K562 (cell line): Measurements from ENCODE around the gene TMEM86A. TPM values are rescaled to one million over a fixed set of nuclear protein-coding genes. Genes with fewer than 3 reads are reported as not detected.

Source experiments
- ATAC-seq: fragments of 200-7000 bp; cut with Tn5 transposase; 3 replicates; pipeline ENCODE4 v1.9.1; 2020; ENCODE audit warnings: moderate library complexity
- BruUV-seq: library from RNA; stranded (reverse); fragments of 400-500 nt; replicated peaks from 2 replicates; lab custom pipeline; 2021; lab: Mats Ljungman, UMichigan
- CTCF ChIA-PET: fragments of 300-600 bp; formaldehyde crosslinking; extraction: SDS; loops from one replicate; lab custom pipeline; 2021; ENCODE audit warnings: low intra/inter-chr PET ratio; lab: Yijun Ruan, JAX
- POLR2A ChIA-PET: fragments of 300-600, 350-650 bp; sonication (Branson Sonifier 250); formaldehyde crosslinking; extraction: SDS; loops from one replicate; lab custom pipeline; 2021; ENCODE audit warnings: antibody characterized with exemption, inconsistent platforms; lab: Yijun Ruan, JAX
- DNase-seq, 4 experiments: peaks; one replicate each; pipeline versions ENCODE4 v3.0.0 to v3.0.0-alpha.2; 2011 to 2018; ENCODE audit warnings: low spot score in 3 of 4, mixed read lengths in 3 of 4; ENCODE audit errors: extremely low read depth in 1 of 4
- FAIRE-seq: peaks from 2 replicates; lab custom pipeline; 2011; peaks lifted over from hg19 to GRCh38; lab: Jason Lieb, UNC
- H2AFZ ChIP-seq: 2 replicates; pipeline ENCODE4 v1.6.0; 2011; ENCODE audit warnings: low read depth, low read length, control low read depth, inconsistent platforms
- H3K27ac ChIP-seq: fragments of 200-600 bp; 3 replicates; pipeline ENCODE4 v1.8.0; 2011; ENCODE audit warnings: low read depth, mild to moderate bottlenecking, control low read depth, inconsistent platforms, low read length, moderate library complexity, mixed read lengths; ENCODE audit errors: extremely low read depth
- H3K27me3 ChIP-seq, 2 experiments: fragments of 300-600 bp in 1 of 2; 2 replicates in 1 of 2; 3 replicates in 1 of 2; pipeline versions ENCODE4 v1.6.0 to v1.8.0; 2011; ENCODE audit warnings: inconsistent platforms in 2 of 2, low read length in 2 of 2, mild to moderate bottlenecking in 1 of 2, mixed read lengths in 1 of 2, moderate library complexity in 1 of 2; ENCODE audit not compliant: control insufficient read depth in 2 of 2, insufficient read depth in 2 of 2
- H3K36me3 ChIP-seq: fragments of 300-600 bp; 3 replicates; pipeline ENCODE4 v1.8.0; 2011; ENCODE audit warnings: mild to moderate bottlenecking, low read length, inconsistent platforms; ENCODE audit not compliant: control insufficient read depth, insufficient read depth
- H3K4me1 ChIP-seq, 2 experiments: fragments of 200-600 bp in 1 of 2; replicated peaks in 1 of 2; 2 replicates in 1 of 2; 3 replicates in 1 of 2; pipeline versions ENCODE4 v1.5.1 to v1.8.0; 2011; ENCODE audit warnings: inconsistent platforms in 2 of 2, low read length in 2 of 2, mild to moderate bottlenecking in 1 of 2, mixed read lengths in 1 of 2, moderate library complexity in 1 of 2; ENCODE audit not compliant: control insufficient read depth in 2 of 2, insufficient read depth in 2 of 2
- H3K4me2 ChIP-seq: 2 replicates; pipeline ENCODE4 v1.6.1; 2011; ENCODE audit warnings: low read length, control low read depth, inconsistent platforms, mixed read lengths; ENCODE audit not compliant: insufficient read depth
- H3K4me3 ChIP-seq: fragments of 200-600 bp; sonication (generic), shearing (Covaris generic); 2 replicates; pipeline ENCODE4 v1.5.1; 2016; ENCODE audit warnings: control low read depth, inconsistent platforms
- H3K79me2 ChIP-seq: fragments of 200-600 bp; 3 replicates; pipeline ENCODE4 v1.8.0; 2011; ENCODE audit warnings: low read length, inconsistent platforms; ENCODE audit not compliant: control insufficient read depth, insufficient read depth
- H3K9ac ChIP-seq, 2 experiments: 2 replicates each; pipeline versions ENCODE4 v1.6.0 to v1.6.1; 2011; ENCODE audit warnings: low read depth in 2 of 2, low read length in 2 of 2, control low read depth in 1 of 2, inconsistent platforms in 1 of 2, mild to moderate bottlenecking in 1 of 2, mixed read lengths in 1 of 2; ENCODE audit not compliant: insufficient read depth in 1 of 2
- H3K9me1 ChIP-seq: one replicate; pipeline ENCODE4 v1.6.0; 2011; ENCODE audit warnings: inconsistent platforms, mild to moderate bottlenecking, low read length, moderate library complexity; ENCODE audit not compliant: control insufficient read depth, insufficient read depth
- H3K9me3 ChIP-seq: replicated peaks from 2 replicates; pipeline ENCODE4 v1.5.1; 2011; ENCODE audit warnings: low read depth, low read length, inconsistent platforms; ENCODE audit not compliant: control insufficient read depth, insufficient read depth
- H4K20me1 ChIP-seq: replicated peaks from 2 replicates; pipeline ENCODE4 v1.6.1; 2011; ENCODE audit warnings: low read length, inconsistent platforms, mixed read lengths; ENCODE audit not compliant: control insufficient read depth, insufficient read depth
- ATF1 ChIP-seq, 2 experiments: fragments of 450-650 bp in 1 of 2; IDR thresholded peaks; 2 replicates each; pipeline ENCODE4 v1.6.1; 2016; ENCODE audit warnings: missing compliant biosample characterization in 1 of 2, missing genetic modification characterization in 1 of 2
- CREM ChIP-seq: IDR thresholded peaks from 2 replicates; pipeline ENCODE4 v1.6.1; 2014; ENCODE audit warnings: antibody characterized with exemption, low read depth
- CTBP1 ChIP-seq: fragments of 450-650 bp; IDR thresholded peaks from 2 replicates; pipeline ENCODE4 v1.6.1; 2016; ENCODE audit warnings: borderline replicate concordance
- WGBS: fragments of 100-300 bp; shearing (Covaris generic); methylation state at CpG from one replicate; pipeline ENCODE4 v1.1.6; 2016; ENCODE audit warnings: low coverage, mixed read lengths; ENCODE audit not compliant: insufficient coverage; ENCODE audit errors: missing lambda C conversion rate; 5-methylcytosine and 5-hydroxymethylcytosine counted together
- in situ Hi-C: fragments of 300-500 bp; cut with MboI; formaldehyde crosslinking; loops from 4 replicates; pipeline ENCODE4 v1.15.0; 2018; ENCODE audit warnings: inconsistent platforms, mixed read lengths
- intact Hi-C: fragments of 100-400 bp; cut with micrococcal nuclease; formaldehyde crosslinking; loops from 2 replicates; pipeline ENCODE4 v1.14.2; 2022
- polyA plus RNA-seq, 8 experiments: library from polyadenylated mRNA; depleted of rRNA in 4 of 8; stranded (reverse) in 5 of 8; unstranded in 3 of 8; fragments of >200 nt; fragmentation: Nextera tagmentation in 2 of 8; fragmentation: Illumina TruSeq in 1 of 8; extraction: Ambion mirVana in 2 of 8; extraction: Trizol in 1 of 8; gene quantifications; 2 replicates each; pipeline versions ENCODE4 v1.2.1 to v1.2.3, GENCODE V29; 2011 to 2014; ENCODE audit warnings: inconsistent platforms in 1 of 8, missing spikeins in 1 of 8
- total RNA-seq, 7 experiments: library from RNA; depleted of rRNA in 6 of 7; stranded (reverse); fragments of >200 nt in 6 of 7; fragmentation: Illumina TruSeq in 2 of 7; extraction: Trizol in 2 of 7; gene quantifications; 2 replicates each; pipeline versions ENCODE4 v1.2.1 to v1.2.3, GENCODE V29; 2011 to 2021; ENCODE audit warnings: low replicate concordance in 1 of 7
- TF ChIP-seq, protein P1 (sequence below): sonication (generic); formaldehyde crosslinking; IDR thresholded peaks from 2 replicates; pipeline ENCODE4 v1.8.0; 2022; ENCODE audit warnings: mild to moderate bottlenecking, missing genetic modification reagents

The TMEM86A gene
- total and polyA plus RNA-seq, 9 of the 15 experiments (the other 6 are each of a cell fraction or from before 2014, with no cell fraction given) = 0.22 to 1.3 (median 0.40) TPM; not detected in 2

DNA sequence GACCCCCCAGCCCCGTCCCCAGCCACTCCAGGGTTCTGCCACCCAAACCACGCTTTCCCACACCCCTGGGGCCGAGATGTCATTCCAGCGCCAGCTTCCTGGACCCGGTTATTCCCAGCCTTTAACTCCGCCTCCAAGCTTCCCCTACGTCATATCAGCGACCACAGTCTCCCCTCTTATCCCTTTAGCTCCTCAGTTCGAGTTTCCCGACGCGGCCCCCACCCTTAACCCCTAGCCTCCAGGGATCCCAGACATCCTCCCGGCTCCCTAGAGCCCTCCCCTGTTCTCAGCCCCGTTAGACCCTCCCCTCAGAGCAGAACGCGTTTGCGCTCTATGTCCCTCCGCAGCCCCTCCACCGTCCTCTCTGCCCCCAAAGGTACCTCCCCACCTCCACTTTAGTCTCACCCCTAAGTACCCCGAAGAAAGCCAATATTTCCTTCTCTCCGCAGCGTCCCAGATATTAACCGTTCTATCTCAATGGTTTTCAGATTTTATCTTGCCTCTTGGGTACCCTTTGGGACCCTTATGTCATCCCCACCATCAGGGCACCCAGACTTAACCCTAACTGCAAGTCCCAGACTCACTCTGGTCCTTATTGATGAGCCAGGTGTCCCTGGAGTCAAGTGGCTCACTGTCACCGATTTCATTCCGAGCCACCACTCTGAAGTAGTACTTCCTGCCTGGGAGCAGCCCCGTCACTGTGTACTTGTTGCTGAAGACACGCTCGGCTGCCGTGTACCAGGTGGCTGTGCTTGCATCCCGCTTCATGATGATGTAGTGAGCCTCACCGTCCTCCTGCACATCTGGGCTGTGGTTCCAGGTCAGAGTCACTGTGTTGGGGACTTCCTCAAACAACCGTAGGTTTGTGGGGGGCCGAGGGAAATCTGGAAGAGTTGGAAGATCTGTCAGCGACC, 8.0 kb downstream of the TMEM86A start:
- ChIA-PET POLR2A (interaction anchor here (1.0 kb wide), 1 partner anchor 15 kb away, joined by 5 read pairs; no protein-coding TSS in a partner anchor), CTCF (no interaction called here)
- Histone ChIP-seq H3K36me3 (no peaks in the 10 kb centered on the region), H3K9me3 (no peaks in the 10 kb centered on the region), H3K79me2 (no peaks in the 10 kb centered on the region), H3K27me3 (peaks cover 26 to 56% of the 10 kb centered on the region in 2 experiments; a peak in 4 of 5 replicates), H3K4me1 (peaks cover 4 to 7% of the 10 kb centered on the region in 2 experiments; a peak in 4 of 5 replicates), H4K20me1 (no peaks in the 10 kb centered on the region), H3K9me1 (no peaks in the 10 kb centered on the region), H3K4me2 (peak overlapping the region; percentile 38; the same call in 1 of the 2 replicates), H3K9ac (no peak overlapping the region), H2AFZ (peak overlapping the region; percentile 36), H3K27ac (no peak overlapping the region), H3K4me3 (no peak overlapping the region)
- whole genome bisulfite sequencing = 13% methylated on average over 32 of the region's 34 CpGs
- intact Hi-C loops (no loop called here), in situ Hi-C loops (no loop called here)
- TF ChIP-seq ATF1 (CRISPR knock-in tag; IDR thresholded peaks at IDR 0.05) (no peak), ATF1 (tag; IDR thresholded peaks at IDR 0.05) (peak; percentile 14; the same call in 1 of the 2 replicates), CTBP1 (0 out of 2 replicates have a peak, but pooled peaks have one; percentile 32), CREM (peak; percentile 19; the same call in 1 of the 2 replicates)
- TF ChIP-seq, protein P1, sequence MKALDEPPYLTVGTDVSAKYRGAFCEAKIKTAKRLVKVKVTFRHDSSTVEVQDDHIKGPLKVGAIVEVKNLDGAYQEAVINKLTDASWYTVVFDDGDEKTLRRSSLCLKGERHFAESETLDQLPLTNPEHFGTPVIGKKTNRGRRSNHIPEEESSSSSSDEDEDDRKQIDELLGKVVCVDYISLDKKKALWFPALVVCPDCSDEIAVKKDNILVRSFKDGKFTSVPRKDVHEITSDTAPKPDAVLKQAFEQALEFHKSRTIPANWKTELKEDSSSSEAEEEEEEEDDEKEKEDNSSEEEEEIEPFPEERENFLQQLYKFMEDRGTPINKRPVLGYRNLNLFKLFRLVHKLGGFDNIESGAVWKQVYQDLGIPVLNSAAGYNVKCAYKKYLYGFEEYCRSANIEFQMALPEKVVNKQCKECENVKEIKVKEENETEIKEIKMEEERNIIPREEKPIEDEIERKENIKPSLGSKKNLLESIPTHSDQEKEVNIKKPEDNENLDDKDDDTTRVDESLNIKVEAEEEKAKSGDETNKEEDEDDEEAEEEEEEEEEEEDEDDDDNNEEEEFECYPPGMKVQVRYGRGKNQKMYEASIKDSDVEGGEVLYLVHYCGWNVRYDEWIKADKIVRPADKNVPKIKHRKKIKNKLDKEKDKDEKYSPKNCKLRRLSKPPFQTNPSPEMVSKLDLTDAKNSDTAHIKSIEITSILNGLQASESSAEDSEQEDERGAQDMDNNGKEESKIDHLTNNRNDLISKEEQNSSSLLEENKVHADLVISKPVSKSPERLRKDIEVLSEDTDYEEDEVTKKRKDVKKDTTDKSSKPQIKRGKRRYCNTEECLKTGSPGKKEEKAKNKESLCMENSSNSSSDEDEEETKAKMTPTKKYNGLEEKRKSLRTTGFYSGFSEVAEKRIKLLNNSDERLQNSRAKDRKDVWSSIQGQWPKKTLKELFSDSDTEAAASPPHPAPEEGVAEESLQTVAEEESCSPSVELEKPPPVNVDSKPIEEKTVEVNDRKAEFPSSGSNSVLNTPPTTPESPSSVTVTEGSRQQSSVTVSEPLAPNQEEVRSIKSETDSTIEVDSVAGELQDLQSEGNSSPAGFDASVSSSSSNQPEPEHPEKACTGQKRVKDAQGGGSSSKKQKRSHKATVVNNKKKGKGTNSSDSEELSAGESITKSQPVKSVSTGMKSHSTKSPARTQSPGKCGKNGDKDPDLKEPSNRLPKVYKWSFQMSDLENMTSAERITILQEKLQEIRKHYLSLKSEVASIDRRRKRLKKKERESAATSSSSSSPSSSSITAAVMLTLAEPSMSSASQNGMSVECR (CRISPR knock-in tag) = no peak
- FAIRE-seq = no peak
- BruUV-seq = no TSS peak
- ATAC-seq = peak; percentile 31; the same call in 2 of the 3 replicates
- no peak for DNase-seq
